Putamen (tissue), 1 donor: Measurements from ENCODE around the gene ANKRD55.
"Not testable (repeated sequence)": the region's sequence is repeated elsewhere in the genome, so short reads cannot be mapped to it uniquely, and the experiment has no call there.

Source experiments
- DNase-seq: peaks from one replicate; pipeline ENCODE4 v3.0.0-alpha.2; 2016; ENCODE audit warnings: low spot score

The ANKRD55 gene

GRCh38 chr5:56144211-56144610 is 88.9 kb downstream of the ANKRD55 start:
- no peak for DNase-seq

GRCh38 chr5:56143373-56143714 is 89.8 kb downstream of the ANKRD55 start:
- DNase-seq = no peak

GRCh38 chr5:56142614-56143372 is 90.3 kb downstream of the ANKRD55 start:
- DNase-seq = no peak

GRCh38 chr5:56142233-56142613 is 90.9 kb downstream of the ANKRD55 start:
- no peak for DNase-seq

GRCh38 chr5:56140073-56140472 is 93.1 kb downstream of the ANKRD55 start:
- DNase-seq = no peak

- DNase-seq = no peak
Measured at GRCh38 chr5:56130664-56131063, 102.5 kb downstream of the ANKRD55 start.

- DNase-seq = no peak
Measured at GRCh38 chr5:56129288-56129687, 103.8 kb downstream of the ANKRD55 start.

- no peak for DNase-seq
Measured at GRCh38 chr5:56128113-56128512, 105.0 kb downstream of the ANKRD55 start.

- DNase-seq = peak; percentile 48
Measured at GRCh38 chr5:56126487-56127179, 106.5 kb downstream of the ANKRD55 start.

- DNase-seq = no peak
Measured at GRCh38 chr5:56123531-56124243, 109.4 kb downstream of the ANKRD55 start.

GRCh38 chr5:56122360-56122985 is 110.7 kb downstream of the ANKRD55 start:
- DNase-seq = not testable (repeated sequence)

- no peak for DNase-seq
Measured at GRCh38 chr5:56119050-56119449, 114.1 kb downstream of the ANKRD55 start.

GRCh38 chr5:56116599-56117141 is 116.5 kb downstream of the ANKRD55 start:
- no peak for DNase-seq

GRCh38 chr5:56115589-56115988 is 117.5 kb downstream of the ANKRD55 start:
- DNase-seq = no peak

GRCh38 chr5:56112526-56113121 is 120.5 kb downstream of the ANKRD55 start:
- no peak for DNase-seq

- DNase-seq = no peak
Measured at GRCh38 chr5:56111404-56111781, 121.7 kb downstream of the ANKRD55 start.

- DNase-seq = no peak
Measured at GRCh38 chr5:56110646-56111403, 122.3 kb downstream of the ANKRD55 start.

- DNase-seq = no peak
Measured at GRCh38 chr5:56108246-56108645, 124.9 kb downstream of the ANKRD55 start.

- no peak for DNase-seq
Measured at GRCh38 chr5:56106837-56107236, 126.3 kb downstream of the ANKRD55 start.

- DNase-seq = peak; percentile 39
Measured at GRCh38 chr5:56105511-56106291, 127.4 kb downstream of the ANKRD55 start.
